Activated CD4-positive, alpha-beta T cell treated with anti-CD3 and anti-CD28 coated beads, Interleukin-2, amount 10 ng/mL, durations not matched to agents 7 days and 5 days (primary cell): ENCODE data around the gene TM9SF1. TPM values are rescaled to one million over a fixed set of nuclear protein-coding genes. Genes with fewer than 3 reads are reported as not detected.

ENCODE experiments used
- CTCF ChIA-PET: fragments of 350-600 bp; sonication (Branson Sonifier 250); formaldehyde crosslinking; loops from one replicate; lab custom pipeline; 2021; ENCODE audit warnings: antibody characterized with exemption; lab: Charles Lee
- POLR2A ChIA-PET: fragments of 350-600 bp; sonication (Branson Sonifier 250); formaldehyde crosslinking; loops from one replicate; lab custom pipeline; 2021; ENCODE audit warnings: antibody characterized with exemption; lab: Charles Lee
- DNase-seq: peaks from one replicate; pipeline ENCODE4 v3.0.0-alpha.2; 2020
- H3K27ac Mint-ChIP-seq: one replicate; pipeline ENCODE4 v1.8.0; 2021; ENCODE audit warnings: mild to moderate bottlenecking, moderate library complexity, mixed read lengths
- H3K27me3 Mint-ChIP-seq: one replicate; pipeline ENCODE4 v1.8.0; 2021; ENCODE audit warnings: mixed read lengths
- H3K36me3 Mint-ChIP-seq: one replicate; pipeline ENCODE4 v1.8.0; 2021; ENCODE audit warnings: low read depth, mixed read lengths
- H3K4me1 Mint-ChIP-seq: one replicate; pipeline ENCODE4 v1.8.0; 2021; ENCODE audit warnings: mixed read lengths
- H3K4me3 Mint-ChIP-seq: one replicate; pipeline ENCODE4 v1.8.0; 2021; ENCODE audit warnings: mild to moderate bottlenecking, moderate library complexity, mixed read lengths
- H3K9me3 Mint-ChIP-seq: one replicate; pipeline ENCODE4 v1.8.0; 2021; ENCODE audit warnings: mixed read lengths
- total RNA-seq, 2 experiments: library from RNA; stranded (reverse); gene quantifications; one replicate each; pipeline ENCODE4 v1.2.3, GENCODE V29; 2021

Gene TM9SF1
- total RNA-seq, 2 experiments from 2014 or later, result 28.6 to 33.2 TPM

DNA sequence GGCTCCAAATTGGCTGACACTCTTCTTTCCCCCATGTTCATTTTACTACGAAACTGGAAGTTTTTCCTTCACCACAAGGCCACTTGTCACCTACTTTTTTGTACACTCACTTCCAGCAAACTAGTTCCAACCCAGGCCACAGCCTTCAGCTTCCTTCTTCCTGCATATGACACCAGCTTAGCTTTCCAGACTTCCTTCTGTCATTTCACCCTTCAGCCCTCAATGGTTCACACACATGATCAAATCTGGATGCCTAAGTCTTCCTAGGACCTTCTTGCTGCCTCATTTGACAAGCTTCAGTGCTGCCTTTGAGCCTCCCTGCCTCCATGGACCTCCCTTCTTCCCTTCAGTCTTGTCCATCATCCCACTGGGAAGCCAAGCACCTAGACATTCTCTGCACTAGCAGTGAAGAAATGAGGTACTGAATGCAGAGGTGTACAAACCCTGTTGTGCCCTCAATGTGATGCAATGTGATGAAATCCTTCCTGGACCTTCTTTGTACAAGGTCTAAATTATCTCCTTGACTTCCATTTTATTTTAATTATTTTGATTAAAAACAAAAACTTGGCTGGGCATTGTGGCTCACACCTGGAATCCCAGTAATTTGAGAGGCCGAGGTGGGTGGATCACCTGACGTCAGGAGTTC lies 27.6 kb downstream of the TM9SF1 start:
- POLR2A ChIA-PET, result interaction anchor here (0.6 kb wide), 1 partner anchor 28 kb away, joined by 3 read pairs; the partner anchor contains the start of gene TM9SF1
- no peak for DNase-seq
- peaks cover 74% of the 10 kb centered on the region for H3K36me3 Mint-ChIP-seq
- no peak overlapping the region for H3K4me3 Mint-ChIP-seq
- H3K9me3 Mint-ChIP-seq, result no peaks in the 10 kb centered on the region
- H3K4me1 Mint-ChIP-seq, result peaks cover 77% of the 10 kb centered on the region
- peak overlapping the region; percentile 70 for H3K27ac Mint-ChIP-seq
- no peaks in the 10 kb centered on the region for H3K27me3 Mint-ChIP-seq
- CTCF ChIA-PET, result interaction anchor here (1.6 kb wide), 1 partner anchor 13 kb away, joined by 5 read pairs; no protein-coding TSS in a partner anchor

DNA sequence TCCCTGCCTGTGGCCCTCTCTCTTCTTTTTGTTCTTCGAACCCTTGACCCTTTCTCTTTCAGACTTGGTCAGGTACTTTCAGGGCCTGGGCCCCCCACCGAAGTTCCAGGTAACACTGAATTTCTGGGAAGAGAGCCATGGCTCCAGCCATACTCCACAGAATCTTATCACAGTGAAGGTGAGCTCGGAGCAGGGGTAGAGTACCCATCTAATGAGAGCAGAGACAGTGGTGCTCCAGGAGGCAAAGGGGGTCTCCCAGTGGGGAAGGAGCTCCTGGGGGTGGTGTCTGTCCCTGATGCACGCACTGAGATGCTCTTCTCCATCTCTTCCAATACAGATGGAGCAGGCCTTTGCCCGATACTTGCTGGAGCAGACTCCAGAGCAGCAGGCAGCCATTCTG lies 29.5 kb downstream of the TM9SF1 start:
- H3K4me1 Mint-ChIP-seq, result peaks cover 71% of the 10 kb centered on the region
- POLR2A ChIA-PET, result no interaction called here

DNA sequence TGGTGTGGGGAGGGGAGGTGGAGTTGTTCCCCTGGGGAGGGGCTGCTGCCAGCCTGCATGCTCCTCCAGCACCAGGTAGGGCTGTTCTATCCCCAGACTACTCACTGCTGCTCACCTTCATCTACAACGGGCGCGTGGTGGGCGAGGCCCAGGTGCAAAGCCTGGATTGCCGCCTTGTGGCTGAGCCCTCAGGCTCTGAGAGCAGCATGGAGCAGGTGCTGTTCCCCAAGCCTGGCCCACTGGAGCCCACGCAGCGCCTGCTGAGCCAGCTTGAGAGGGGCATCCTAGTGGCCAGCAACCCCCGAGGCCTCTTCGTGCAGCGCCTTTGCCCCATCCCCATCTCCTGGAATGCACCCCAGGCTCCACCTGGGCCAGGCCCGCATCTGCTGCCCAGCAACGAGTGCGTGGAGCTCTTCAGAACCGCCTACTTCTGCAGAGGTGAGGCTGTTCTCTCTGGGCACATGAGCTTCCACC lies 30.7 kb downstream of the TM9SF1 start:
- Mint-ChIP-seq H3K9me3 (no peaks in the 10 kb centered on the region), H3K36me3 (peaks cover 84% of the 10 kb centered on the region), H3K27ac (peak overlapping the region; percentile 61), H3K4me3 (peak overlapping the region; percentile 5), H3K27me3 (no peaks in the 10 kb centered on the region), H3K4me1 (peaks cover 75% of the 10 kb centered on the region)
- DNase-seq, result no peak
- ChIA-PET CTCF (interaction anchor here (6.2 kb wide), 1 partner anchor 10 kb away, joined by 49 read pairs; no protein-coding TSS in a partner anchor), POLR2A (no interaction called here)

More for the DNA sequence above, 29.5 kb downstream of the TM9SF1 start:
- H3K27me3 Mint-ChIP-seq, result no peaks in the 10 kb centered on the region
- DNase-seq, result no peak
- H3K36me3 Mint-ChIP-seq, result peaks cover 82% of the 10 kb centered on the region
- CTCF ChIA-PET, result interaction anchor here (0.6 to 6.2 kb wide), 2 partner anchors 9 to 61 kb away, joined by 4 to 49 read pairs; no protein-coding TSS in a partner anchor
- no peak overlapping the region for H3K4me3 Mint-ChIP-seq
- no peak overlapping the region for H3K27ac Mint-ChIP-seq
- H3K9me3 Mint-ChIP-seq, result no peaks in the 10 kb centered on the region

DNA sequence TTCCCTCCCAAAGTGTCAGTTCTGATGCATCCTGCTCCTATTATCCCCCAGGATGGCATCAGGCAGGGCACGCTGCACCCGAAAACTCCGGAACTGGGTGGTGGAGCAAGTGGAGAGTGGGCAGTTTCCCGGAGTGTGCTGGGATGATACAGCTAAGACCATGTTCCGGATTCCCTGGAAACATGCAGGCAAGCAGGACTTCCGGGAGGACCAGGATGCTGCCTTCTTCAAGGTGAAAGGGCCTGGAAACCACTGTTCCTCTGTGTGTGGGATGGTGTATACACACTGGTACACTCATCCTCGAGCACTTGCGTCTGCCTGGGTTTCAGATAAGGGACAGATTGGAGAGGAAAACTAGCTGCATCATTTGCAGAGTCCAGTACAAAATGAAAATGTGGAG lies 33.1 kb downstream of the TM9SF1 start:
- ChIA-PET CTCF (interaction anchor here (1.0 to 6.2 kb wide), 21 partner anchors 11 to 155 kb away, joined by 3 to 69 read pairs (median 12); partner anchors contain the start of genes CHMP4A, DCAF11, EMC9 and IPO4), POLR2A (interaction anchor here (0.7 to 3.4 kb wide), 4 partner anchors 15 to 80 kb away, joined by 5 to 25 read pairs (median 9); partner anchors contain the start of genes DCAF11, NRL, PSME2 and RNF31)
- no peak for DNase-seq
- Mint-ChIP-seq H3K27me3 (no peaks in the 10 kb centered on the region), H3K27ac (peak overlapping the region; percentile 100), H3K4me3 (peak overlapping the region; percentile 93), H3K4me1 (peaks cover 65% of the 10 kb centered on the region), H3K36me3 (peaks cover 87% of the 10 kb centered on the region), H3K9me3 (no peaks in the 10 kb centered on the region)

DNA sequence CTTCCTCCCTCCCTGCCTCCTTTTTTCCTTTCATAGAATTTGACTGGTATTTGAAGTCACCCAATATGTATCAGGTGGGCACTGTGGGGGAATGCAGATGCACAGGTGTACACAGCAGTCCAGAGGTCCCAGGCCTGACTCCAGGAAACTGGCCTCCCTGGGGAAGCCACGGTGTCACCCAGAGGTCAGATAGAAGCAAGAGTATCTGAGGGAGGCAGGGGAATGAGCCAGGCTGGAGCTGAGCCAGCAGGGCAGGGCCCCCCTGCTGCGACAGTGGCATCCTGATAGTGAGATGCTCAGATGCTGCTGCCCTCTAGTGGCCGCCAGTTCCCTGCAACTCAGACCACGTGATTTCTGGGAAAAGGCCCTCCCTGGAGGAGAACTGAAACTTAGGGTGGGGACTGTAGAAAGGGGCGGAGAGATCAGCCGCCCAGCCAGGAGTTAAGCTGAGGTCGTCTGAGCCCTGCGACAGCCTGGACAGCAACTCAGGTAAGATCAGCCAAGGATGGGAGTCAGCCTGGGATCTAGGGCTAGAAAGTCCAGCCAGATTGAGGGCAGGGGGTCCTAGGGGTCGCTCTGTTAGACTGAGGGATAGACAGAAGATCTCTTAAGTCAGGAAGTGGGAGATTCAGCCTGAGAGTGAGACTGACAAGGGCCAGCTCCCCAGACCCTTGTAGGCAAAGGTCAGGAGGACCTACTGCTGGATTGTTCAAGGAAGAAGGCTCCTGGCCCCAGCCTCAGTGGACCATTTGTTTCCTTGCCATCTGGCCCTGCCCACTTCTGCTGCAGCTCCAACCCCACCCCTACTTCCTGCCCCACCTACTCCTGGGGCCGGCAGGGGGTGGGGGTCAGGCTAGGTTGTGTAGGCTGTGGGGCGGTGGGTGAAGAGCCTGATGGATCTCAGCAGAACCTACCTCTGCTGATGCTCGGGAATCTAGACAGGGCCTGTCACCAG lies 34.1 kb downstream of the TM9SF1 start, which contains the start of gene IRF9:
Gene IRF9 (plus strand): TSS at position 416 of the 955 bp plus-strand sequence. CDS start 880 bp downstream, outside the sequence.
- no peaks in the 10 kb centered on the region for H3K27me3 Mint-ChIP-seq
- peak within 1 kb of the TSS; percentile 93 for H3K4me3 Mint-ChIP-seq
- H3K27ac Mint-ChIP-seq, result peak within 1 kb of the TSS; percentile 100
- CTCF ChIA-PET, result interaction anchor here (0.7 to 6.2 kb wide), 41 partner anchors 9 to 265 kb away, joined by 3 to 69 read pairs (median 6); partner anchors contain the start of genes CARMIL3, CHMP4A, CIDEB and DCAF11
- peaks cover 58% of the 10 kb centered on the region for H3K4me1 Mint-ChIP-seq
- peak; percentile 98 for DNase-seq
- POLR2A ChIA-PET, result interaction anchor here (1.1 to 3.4 kb wide), 6 partner anchors 14 to 81 kb away, joined by 4 to 25 read pairs (median 6); partner anchors contain the start of genes DCAF11, EMC9, NRL and PSME1
- peaks cover 85% of the 10 kb centered on the region for H3K36me3 Mint-ChIP-seq
- no peaks in the 10 kb centered on the region for H3K9me3 Mint-ChIP-seq

DNA sequence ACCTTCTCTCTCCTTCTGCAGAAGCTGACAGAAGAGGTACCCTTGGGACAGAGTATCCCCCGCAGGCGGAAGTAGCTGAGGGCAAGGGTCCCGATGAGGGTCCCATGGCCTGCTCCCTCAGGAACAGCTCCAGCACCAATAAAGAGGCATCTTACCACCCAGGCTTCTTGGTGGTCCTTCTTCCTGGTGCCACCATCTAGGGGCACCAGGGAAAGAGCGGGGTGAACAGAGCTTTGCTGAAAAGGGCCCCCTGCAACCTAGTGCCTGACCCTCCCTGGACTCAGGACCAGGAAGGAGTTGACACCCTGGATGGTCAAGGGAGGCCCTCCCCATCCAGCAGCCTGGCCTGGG lies 34.8 kb downstream of the TM9SF1 start:
- H3K4me3 Mint-ChIP-seq, result peak overlapping the region; percentile 93
- ChIA-PET POLR2A (interaction anchor here (1.3 to 3.4 kb wide), 5 partner anchors 13 to 82 kb away, joined by 5 to 25 read pairs (median 6); partner anchors contain the start of genes DCAF11, EMC9, NRL and PSME1), CTCF (interaction anchor here (0.9 to 6.2 kb wide), 36 partner anchors 9 to 265 kb away, joined by 3 to 69 read pairs (median 7); partner anchors contain the start of genes CARMIL3, CHMP4A, CIDEB and DCAF11)
- H3K9me3 Mint-ChIP-seq, result no peaks in the 10 kb centered on the region
- H3K27me3 Mint-ChIP-seq, result no peaks in the 10 kb centered on the region
- H3K27ac Mint-ChIP-seq, result peak overlapping the region; percentile 100
- DNase-seq, result no peak
- peaks cover 54% of the 10 kb centered on the region for H3K4me1 Mint-ChIP-seq
- peaks cover 84% of the 10 kb centered on the region for H3K36me3 Mint-ChIP-seq

DNA sequence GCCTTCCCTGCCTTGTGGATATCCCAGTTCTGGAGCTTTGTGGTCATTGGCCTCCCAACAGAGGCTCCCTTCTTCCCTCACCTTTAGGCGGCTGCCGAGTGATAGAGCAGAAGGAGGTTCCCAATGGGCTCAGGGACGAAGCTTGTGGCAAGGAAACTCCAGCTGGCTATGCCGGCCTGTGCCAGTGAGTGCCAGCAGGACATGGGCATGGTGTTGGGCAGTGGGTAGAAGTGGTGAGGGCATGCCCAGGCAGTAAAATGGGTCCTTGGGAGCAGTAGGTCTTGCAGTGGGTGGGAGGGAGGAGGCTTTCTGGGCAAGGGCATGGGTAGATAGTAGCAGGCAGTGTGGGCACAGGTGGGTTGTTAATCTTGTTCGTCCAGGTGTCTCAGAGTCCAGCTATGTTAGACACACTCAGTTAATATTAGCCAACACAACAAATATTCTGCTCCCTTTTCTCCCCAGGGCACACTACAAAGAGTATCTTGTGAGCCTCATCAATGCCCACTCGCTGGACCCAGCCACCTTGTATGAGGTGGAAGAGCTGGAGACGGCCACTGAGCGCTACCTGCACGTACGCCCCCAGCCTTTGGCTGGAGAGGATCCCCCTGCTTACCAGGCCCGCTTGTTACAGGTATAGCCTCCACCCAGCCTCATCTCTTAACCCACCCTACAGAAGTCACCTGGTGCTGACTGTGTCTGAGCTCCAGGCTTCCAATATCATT lies 35.3 kb downstream of the TM9SF1 start:
- CTCF ChIA-PET, result interaction anchor here (1.1 to 6.2 kb wide), 22 partner anchors 8 to 266 kb away, joined by 3 to 69 read pairs (median 12); partner anchors contain the start of genes CIDEB, DCAF11, EMC9 and IPO4
- peaks cover 84% of the 10 kb centered on the region for H3K36me3 Mint-ChIP-seq
- no peak for DNase-seq
- H3K27ac Mint-ChIP-seq, result peak overlapping the region; percentile 100
- no peaks in the 10 kb centered on the region for H3K9me3 Mint-ChIP-seq
- POLR2A ChIA-PET, result interaction anchor here (0.7 to 3.4 kb wide), 3 partner anchors 9 to 23 kb away, joined by 4 to 25 read pairs (median 6); partner anchors contain the start of genes PSME1, PSME2 and RNF31
- no peaks in the 10 kb centered on the region for H3K27me3 Mint-ChIP-seq
- H3K4me3 Mint-ChIP-seq, result peak overlapping the region; percentile 31
- peaks cover 52% of the 10 kb centered on the region for H3K4me1 Mint-ChIP-seq

DNA sequence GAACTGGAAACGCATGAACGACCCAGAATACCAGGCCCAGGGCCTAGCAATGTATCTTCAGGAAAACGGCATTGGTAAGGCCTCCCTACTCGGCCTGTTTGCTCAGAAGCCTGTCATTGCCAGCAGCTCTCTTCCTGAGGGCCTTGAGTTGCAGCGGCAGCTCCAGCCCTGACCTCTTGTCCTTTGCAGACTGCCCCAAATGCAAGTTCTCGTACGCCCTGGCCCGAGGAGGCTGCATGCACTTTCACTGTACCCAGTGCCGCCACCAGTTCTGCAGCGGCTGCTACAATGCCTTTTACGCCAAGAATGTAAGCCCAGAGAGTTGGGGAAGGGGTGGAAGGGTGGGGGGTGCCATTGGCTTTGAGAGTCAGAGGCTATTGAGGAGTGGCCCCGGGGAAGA lies 37.9 kb downstream of the TM9SF1 start:
- no peak for DNase-seq
- CTCF ChIA-PET, result interaction anchor here (0.7 to 2.3 kb wide), 2 partner anchors 43 to 80 kb away, joined by 3 to 5 read pairs; partner anchors contain the start of genes DCAF11 and NRL
- Mint-ChIP-seq H3K27me3 (no peaks in the 10 kb centered on the region), H3K4me3 (no peak overlapping the region), H3K9me3 (no peaks in the 10 kb centered on the region), H3K27ac (peak overlapping the region; percentile 73), H3K36me3 (peaks cover 72% of the 10 kb centered on the region), H3K4me1 (peaks cover 36% of the 10 kb centered on the region)
- POLR2A ChIA-PET, result no interaction called here

DNA sequence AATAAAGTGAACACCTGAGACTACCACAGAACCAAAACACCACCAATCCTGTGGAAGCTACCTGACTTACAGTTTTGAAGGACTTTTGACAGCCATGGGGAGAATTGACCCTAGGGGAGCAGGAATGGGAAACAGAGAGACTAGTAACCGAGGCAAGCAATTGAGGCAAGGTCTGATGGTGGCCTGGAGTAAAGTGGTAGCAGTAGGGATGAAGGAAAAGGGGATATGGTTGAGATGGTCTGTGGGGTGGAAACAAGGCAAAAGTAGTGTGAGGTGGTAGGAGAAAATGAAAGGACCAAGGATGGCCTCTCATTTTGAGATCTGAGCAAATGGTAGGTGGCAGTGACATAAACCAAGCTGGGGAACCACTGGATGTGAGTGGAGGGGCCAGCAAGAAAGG lies 38.4 kb downstream of the TM9SF1 start:
- no peak overlapping the region for H3K4me3 Mint-ChIP-seq
- POLR2A ChIA-PET, result no interaction called here
- peaks cover 71% of the 10 kb centered on the region for H3K36me3 Mint-ChIP-seq
- CTCF ChIA-PET, result interaction anchor here (0.7 to 2.3 kb wide), 3 partner anchors 19 to 81 kb away, joined by 3 to 5 read pairs (median 3); partner anchors contain the start of genes DCAF11 and NRL
- H3K27ac Mint-ChIP-seq, result peak overlapping the region; percentile 60
- H3K4me1 Mint-ChIP-seq, result peaks cover 32% of the 10 kb centered on the region
- H3K27me3 Mint-ChIP-seq, result no peaks in the 10 kb centered on the region
- no peak for DNase-seq
- H3K9me3 Mint-ChIP-seq, result no peaks in the 10 kb centered on the region

DNA sequence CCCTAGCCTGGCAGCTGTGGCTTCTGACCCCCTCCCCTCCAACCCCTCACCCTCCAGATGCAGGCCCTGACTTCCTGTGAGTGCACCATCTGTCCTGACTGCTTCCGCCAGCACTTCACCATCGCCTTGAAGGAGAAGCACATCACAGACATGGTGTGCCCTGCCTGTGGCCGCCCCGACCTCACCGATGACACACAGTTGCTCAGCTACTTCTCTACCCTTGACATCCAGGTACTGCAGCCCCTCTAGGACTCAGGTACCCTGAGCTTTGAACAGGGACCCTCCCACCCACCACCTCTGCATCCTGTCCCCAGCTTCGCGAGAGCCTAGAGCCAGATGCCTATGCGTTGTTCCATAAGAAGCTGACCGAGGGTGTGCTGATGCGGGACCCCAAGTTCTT lies 40.1 kb downstream of the TM9SF1 start:
- Mint-ChIP-seq H3K4me3 (no peak overlapping the region), H3K27ac (peak overlapping the region; percentile 37), H3K9me3 (no peaks in the 10 kb centered on the region), H3K4me1 (peaks cover 31% of the 10 kb centered on the region), H3K36me3 (peaks cover 68% of the 10 kb centered on the region), H3K27me3 (no peaks in the 10 kb centered on the region)
- ChIA-PET POLR2A (no interaction called here), CTCF (interaction anchor here (0.6 to 1.6 kb wide), 4 partner anchors 14 to 30 kb away, joined by 3 read pairs; partner anchors contain the start of gene EMC9)
- no peak for DNase-seq

DNA sequence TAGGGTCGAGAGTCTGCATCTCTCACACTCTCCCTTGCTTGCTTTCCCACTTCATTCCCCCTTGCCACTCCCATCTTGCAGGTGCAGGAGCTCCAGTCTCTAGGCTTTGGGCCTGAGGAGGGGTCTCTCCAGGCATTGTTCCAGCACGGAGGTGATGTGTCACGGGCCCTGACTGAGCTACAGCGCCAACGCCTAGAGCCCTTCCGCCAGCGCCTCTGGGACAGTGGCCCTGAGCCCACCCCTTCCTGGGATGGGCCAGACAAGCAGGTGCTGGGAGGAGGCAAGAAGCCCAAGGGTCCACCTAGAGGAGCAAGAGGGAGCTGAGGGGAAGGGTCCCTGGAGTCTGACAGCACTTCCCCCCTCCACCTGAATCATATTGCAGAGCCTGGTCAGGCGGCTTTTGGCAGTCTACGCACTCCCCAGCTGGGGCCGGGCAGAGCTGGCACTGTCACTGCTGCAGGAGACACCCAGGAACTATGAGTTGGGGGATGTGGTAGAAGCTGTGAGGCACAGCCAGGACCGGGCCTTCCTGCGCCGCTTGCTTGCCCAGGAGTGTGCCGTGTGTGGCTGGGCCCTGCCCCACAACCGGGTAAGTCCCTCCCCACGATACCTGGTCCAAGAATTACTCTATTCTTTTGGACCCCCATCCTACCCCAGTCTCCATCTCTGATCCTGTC lies 43.7 kb downstream of the TM9SF1 start:
- Mint-ChIP-seq H3K9me3 (no peaks in the 10 kb centered on the region), H3K4me3 (no peak overlapping the region), H3K27me3 (no peaks in the 10 kb centered on the region), H3K27ac (no peak overlapping the region), H3K4me1 (peaks cover 42% of the 10 kb centered on the region), H3K36me3 (peaks cover 64% of the 10 kb centered on the region)
- DNase-seq, result no peak
- POLR2A ChIA-PET, result no interaction called here
- CTCF ChIA-PET, result interaction anchor here (1.0 to 4.1 kb wide), 3 partner anchors 10 to 14 kb away, joined by 3 to 57 read pairs (median 5); partner anchors contain the start of genes EMC9 and IRF9
